Loucy (cell line): ENCODE results near the gene GRB2.

Source experiments
- CTCF ChIP-seq: fragments of 200-600 bp; sonication (generic); conservative IDR thresholded peaks from 2 replicates; pipeline ENCODE4 v1.5.1; 2014; ENCODE audit warnings: mild to moderate bottlenecking, antibody characterized with exemption, low read length
- EZH2phosphoT487 ChIP-seq: fragments of 200-600 bp; IDR thresholded peaks from 2 replicates; pipeline ENCODE4 v1.6.1; 2018; ENCODE audit warnings: antibody characterized with exemption, mild to moderate bottlenecking, moderate library complexity, borderline replicate concordance

GRCh38 chr17:75396796-75397195 lies 8.7 kb downstream of the GRB2 start:
- no peak for TF ChIP-seq CTCF
- TF ChIP-seq EZH2phosphoT487 = no peak
